HepG2 (cell line): Measurements from ENCODE around the gene ZNF483. TPM values are rescaled to one million over a fixed set of nuclear protein-coding genes. Genes with fewer than 3 reads are reported as not detected.

Experiments used
- FOXC1 ChIP-seq: sonication (generic); formaldehyde crosslinking; IDR thresholded peaks from 2 replicates; pipeline ENCODE4 v1.8.0; 2022; ENCODE audit warnings: mild to moderate bottlenecking, missing genetic modification reagents, borderline replicate concordance
- JDP2 ChIP-seq: sonication (generic); formaldehyde crosslinking; IDR thresholded peaks from 2 replicates; pipeline ENCODE4 v1.8.1; 2022; ENCODE audit warnings: missing genetic modification reagents, borderline replicate concordance
- KDM3A ChIP-seq: IDR thresholded peaks from 2 replicates; pipeline ENCODE4 v1.6.1; 2018; ENCODE audit warnings: low read depth, missing compliant biosample characterization
- KDM5A ChIP-seq: fragments of 200-600 bp; sonication (generic); IDR thresholded peaks from 2 replicates; pipeline ENCODE4 v1.7.0; 2018; ENCODE audit warnings: antibody characterized with exemption, mild to moderate bottlenecking, low read length, borderline replicate concordance
- POLR2G ChIP-seq: fragments of 200-400 bp; formaldehyde crosslinking; IDR thresholded peaks from 2 replicates; pipeline ENCODE4 v1.6.1; 2018; ENCODE audit warnings: mild to moderate bottlenecking, low read depth, low read length, moderate library complexity
- RBM22 ChIP-seq: fragments of 200-400 bp; formaldehyde crosslinking; optimal IDR thresholded peaks from 2 replicates; pipeline ENCODE3; 2017; ENCODE audit warnings: mild to moderate bottlenecking, low read length, moderate library complexity
- SMAD3 ChIP-seq: sonication (generic); formaldehyde crosslinking; IDR thresholded peaks from 2 replicates; pipeline ENCODE4 v1.4.0; 2020; ENCODE audit warnings: missing genetic modification reagents
- SP1 ChIP-seq, 2 experiments: fragments of 450-650 bp in 1 of 2; sonication (generic) in 1 of 2; formaldehyde crosslinking in 1 of 2; IDR thresholded peaks; 2 replicates each; pipeline versions ENCODE4 v1.4.0 to v1.6.1; 2016 to 2020; ENCODE audit warnings: missing genetic modification reagents in 1 of 2
- TBX3 ChIP-seq: fragments of 450-650 bp; IDR thresholded peaks from 2 replicates; pipeline ENCODE4 v1.6.1; 2017; ENCODE audit warnings: antibody characterized with exemption, mild to moderate bottlenecking, inconsistent platforms, borderline replicate concordance
- THAP11 ChIP-seq: IDR thresholded peaks from 2 replicates; pipeline ENCODE4 v1.6.1; 2016; ENCODE audit warnings: missing biosample characterization, missing genetic modification reagents
- ZBTB38 ChIP-seq: sonication (generic); formaldehyde crosslinking; IDR thresholded peaks from 2 replicates; pipeline ENCODE4 v1.5.1; 2020; ENCODE audit warnings: mild to moderate bottlenecking, missing genetic modification reagents
- ZNF224 ChIP-seq: sonication (generic); formaldehyde crosslinking; IDR thresholded peaks from 2 replicates; pipeline ENCODE4 v1.5.0; 2020; ENCODE audit warnings: mild to moderate bottlenecking, missing genetic modification reagents
- ZNF253 ChIP-seq: sonication (generic); formaldehyde crosslinking; IDR thresholded peaks from 2 replicates; pipeline ENCODE4 v1.8.0; 2022; ENCODE audit warnings: mild to moderate bottlenecking, missing genetic modification reagents, borderline replicate concordance
- ZNF460 ChIP-seq: sonication (generic); formaldehyde crosslinking; IDR thresholded peaks from 2 replicates; pipeline ENCODE4 v1.5.1; 2020; ENCODE audit warnings: missing genetic modification reagents, mild to moderate bottlenecking, borderline replicate concordance
- polyA plus RNA-seq, 8 experiments: library from polyadenylated mRNA; depleted of rRNA in 3 of 8; stranded (reverse) in 7 of 8; unstranded in 1 of 8; fragments of >200 nt; fragmentation: Illumina TruSeq in 4 of 8; extraction: Trizol in 4 of 8; gene quantifications; 2 replicates each; pipeline versions ENCODE4 v1.2.1 to v1.2.3, GENCODE V29; 2011 to 2016; ENCODE audit warnings: low read depth in 4 of 8, missing spikeins in 1 of 8, mixed read lengths in 1 of 8; ENCODE audit not compliant: insufficient read depth in 1 of 8
- total RNA-seq, 5 experiments: library from RNA; depleted of rRNA; stranded (reverse); fragments of >200 nt; fragmentation: Illumina TruSeq; extraction: Trizol; gene quantifications; 2 replicates each; pipeline ENCODE4 v1.2.3, GENCODE V29; 2016; ENCODE audit warnings: low read depth in 1 of 5
- TF ChIP-seq, protein P1 (sequence below): sonication (generic); formaldehyde crosslinking; conservative IDR thresholded peaks from 2 replicates; pipeline ENCODE4 v1.4.0; 2020; ENCODE audit warnings: mild to moderate bottlenecking, missing genetic modification reagents, moderate library complexity
- TF ChIP-seq, protein P2 (sequence below): sonication (generic); formaldehyde crosslinking; IDR thresholded peaks from 2 replicates; pipeline ENCODE4 v1.9.0; 2021; ENCODE audit warnings: mild to moderate bottlenecking, missing genetic modification reagents
- TF ChIP-seq, protein P3 (sequence below): fragments of 450-650 bp; IDR thresholded peaks from 2 replicates; pipeline ENCODE4 v1.6.1; 2017

The ZNF483 gene
- total and polyA plus RNA-seq, 2 of the 13 experiments (the other 11 are each of a cell fraction or from before 2014, with no cell fraction given), result 2.0 to 9.5 TPM

DNA sequence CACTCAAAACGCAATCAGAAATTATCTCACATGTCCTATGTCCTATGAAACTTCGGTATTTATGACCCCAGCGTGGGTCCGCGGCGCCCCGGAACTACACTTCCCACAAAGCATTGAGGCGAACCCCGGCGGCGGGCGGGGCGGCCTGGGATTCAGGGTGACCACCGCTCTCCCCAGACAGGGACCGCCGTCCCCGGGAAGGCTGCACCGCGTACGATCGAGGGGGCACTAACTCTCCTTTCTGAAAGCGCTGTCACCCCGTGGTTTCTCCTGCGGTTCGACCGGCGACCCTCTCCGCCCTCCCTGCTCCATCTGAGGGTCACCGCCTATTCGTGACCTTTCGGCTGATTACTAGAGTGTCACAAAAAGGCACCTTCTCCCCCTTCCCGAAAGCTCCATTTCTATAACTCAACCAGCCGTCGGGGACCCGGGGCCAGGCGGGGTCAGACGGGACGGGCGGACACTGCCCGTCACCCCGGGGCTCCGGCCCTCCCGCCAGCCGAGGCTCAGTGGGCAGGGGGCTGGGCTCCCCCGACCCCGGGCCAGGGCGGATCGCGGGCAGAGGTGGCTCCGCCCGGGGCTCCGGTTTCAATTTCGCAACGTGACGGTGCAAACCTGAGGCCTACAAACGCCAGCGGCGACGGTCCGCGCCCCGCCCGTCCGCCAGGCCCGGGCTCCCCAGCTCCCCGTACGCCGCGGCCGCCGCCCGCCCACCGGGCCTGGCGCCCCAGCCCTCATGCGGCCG, 42.1 kb upstream of the ZNF483 start (continued):
- TF ChIP-seq TBX3 (no peak), ZNF253 (CRISPR knock-in tag) (no peak), SMAD3 (CRISPR knock-in tag) (no peak), KDM3A (CRISPR knock-in tag) (0 out of 2 replicates have a peak, but pooled peaks have one; percentile 25), THAP11 (CRISPR knock-in tag) (peak; percentile 96), ZNF460 (CRISPR knock-in tag) (no peak), RBM22 (no peak), ZBTB38 (peak; percentile 54; the same call in 1 of the 2 replicates), SP1 (IDR thresholded peaks at IDR 0.05) (no peak), SP1 (CRISPR knock-in tag; IDR thresholded peaks at IDR 0.05) (no peak), JDP2 (CRISPR knock-in tag) (no peak), ZNF224 (CRISPR knock-in tag) (no peak), POLR2G (peak; percentile 58), FOXC1 (CRISPR knock-in tag) (0 out of 2 replicates have a peak, but pooled peaks have one; percentile 46), KDM5A (no peak)
- TF ChIP-seq, protein P1, sequence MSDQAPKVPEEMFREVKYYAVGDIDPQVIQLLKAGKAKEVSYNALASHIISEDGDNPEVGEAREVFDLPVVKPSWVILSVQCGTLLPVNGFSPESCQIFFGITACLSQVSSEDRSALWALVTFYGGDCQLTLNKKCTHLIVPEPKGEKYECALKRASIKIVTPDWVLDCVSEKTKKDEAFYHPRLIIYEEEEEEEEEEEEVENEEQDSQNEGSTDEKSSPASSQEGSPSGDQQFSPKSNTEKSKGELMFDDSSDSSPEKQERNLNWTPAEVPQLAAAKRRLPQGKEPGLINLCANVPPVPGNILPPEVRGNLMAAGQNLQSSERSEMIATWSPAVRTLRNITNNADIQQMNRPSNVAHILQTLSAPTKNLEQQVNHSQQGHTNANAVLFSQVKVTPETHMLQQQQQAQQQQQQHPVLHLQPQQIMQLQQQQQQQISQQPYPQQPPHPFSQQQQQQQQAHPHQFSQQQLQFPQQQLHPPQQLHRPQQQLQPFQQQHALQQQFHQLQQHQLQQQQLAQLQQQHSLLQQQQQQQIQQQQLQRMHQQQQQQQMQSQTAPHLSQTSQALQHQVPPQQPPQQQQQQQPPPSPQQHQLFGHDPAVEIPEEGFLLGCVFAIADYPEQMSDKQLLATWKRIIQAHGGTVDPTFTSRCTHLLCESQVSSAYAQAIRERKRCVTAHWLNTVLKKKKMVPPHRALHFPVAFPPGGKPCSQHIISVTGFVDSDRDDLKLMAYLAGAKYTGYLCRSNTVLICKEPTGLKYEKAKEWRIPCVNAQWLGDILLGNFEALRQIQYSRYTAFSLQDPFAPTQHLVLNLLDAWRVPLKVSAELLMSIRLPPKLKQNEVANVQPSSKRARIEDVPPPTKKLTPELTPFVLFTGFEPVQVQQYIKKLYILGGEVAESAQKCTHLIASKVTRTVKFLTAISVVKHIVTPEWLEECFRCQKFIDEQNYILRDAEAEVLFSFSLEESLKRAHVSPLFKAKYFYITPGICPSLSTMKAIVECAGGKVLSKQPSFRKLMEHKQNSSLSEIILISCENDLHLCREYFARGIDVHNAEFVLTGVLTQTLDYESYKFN (CRISPR knock-in tag), result no peak; the same call in 1 of the 2 replicates
- TF ChIP-seq, protein P2, sequence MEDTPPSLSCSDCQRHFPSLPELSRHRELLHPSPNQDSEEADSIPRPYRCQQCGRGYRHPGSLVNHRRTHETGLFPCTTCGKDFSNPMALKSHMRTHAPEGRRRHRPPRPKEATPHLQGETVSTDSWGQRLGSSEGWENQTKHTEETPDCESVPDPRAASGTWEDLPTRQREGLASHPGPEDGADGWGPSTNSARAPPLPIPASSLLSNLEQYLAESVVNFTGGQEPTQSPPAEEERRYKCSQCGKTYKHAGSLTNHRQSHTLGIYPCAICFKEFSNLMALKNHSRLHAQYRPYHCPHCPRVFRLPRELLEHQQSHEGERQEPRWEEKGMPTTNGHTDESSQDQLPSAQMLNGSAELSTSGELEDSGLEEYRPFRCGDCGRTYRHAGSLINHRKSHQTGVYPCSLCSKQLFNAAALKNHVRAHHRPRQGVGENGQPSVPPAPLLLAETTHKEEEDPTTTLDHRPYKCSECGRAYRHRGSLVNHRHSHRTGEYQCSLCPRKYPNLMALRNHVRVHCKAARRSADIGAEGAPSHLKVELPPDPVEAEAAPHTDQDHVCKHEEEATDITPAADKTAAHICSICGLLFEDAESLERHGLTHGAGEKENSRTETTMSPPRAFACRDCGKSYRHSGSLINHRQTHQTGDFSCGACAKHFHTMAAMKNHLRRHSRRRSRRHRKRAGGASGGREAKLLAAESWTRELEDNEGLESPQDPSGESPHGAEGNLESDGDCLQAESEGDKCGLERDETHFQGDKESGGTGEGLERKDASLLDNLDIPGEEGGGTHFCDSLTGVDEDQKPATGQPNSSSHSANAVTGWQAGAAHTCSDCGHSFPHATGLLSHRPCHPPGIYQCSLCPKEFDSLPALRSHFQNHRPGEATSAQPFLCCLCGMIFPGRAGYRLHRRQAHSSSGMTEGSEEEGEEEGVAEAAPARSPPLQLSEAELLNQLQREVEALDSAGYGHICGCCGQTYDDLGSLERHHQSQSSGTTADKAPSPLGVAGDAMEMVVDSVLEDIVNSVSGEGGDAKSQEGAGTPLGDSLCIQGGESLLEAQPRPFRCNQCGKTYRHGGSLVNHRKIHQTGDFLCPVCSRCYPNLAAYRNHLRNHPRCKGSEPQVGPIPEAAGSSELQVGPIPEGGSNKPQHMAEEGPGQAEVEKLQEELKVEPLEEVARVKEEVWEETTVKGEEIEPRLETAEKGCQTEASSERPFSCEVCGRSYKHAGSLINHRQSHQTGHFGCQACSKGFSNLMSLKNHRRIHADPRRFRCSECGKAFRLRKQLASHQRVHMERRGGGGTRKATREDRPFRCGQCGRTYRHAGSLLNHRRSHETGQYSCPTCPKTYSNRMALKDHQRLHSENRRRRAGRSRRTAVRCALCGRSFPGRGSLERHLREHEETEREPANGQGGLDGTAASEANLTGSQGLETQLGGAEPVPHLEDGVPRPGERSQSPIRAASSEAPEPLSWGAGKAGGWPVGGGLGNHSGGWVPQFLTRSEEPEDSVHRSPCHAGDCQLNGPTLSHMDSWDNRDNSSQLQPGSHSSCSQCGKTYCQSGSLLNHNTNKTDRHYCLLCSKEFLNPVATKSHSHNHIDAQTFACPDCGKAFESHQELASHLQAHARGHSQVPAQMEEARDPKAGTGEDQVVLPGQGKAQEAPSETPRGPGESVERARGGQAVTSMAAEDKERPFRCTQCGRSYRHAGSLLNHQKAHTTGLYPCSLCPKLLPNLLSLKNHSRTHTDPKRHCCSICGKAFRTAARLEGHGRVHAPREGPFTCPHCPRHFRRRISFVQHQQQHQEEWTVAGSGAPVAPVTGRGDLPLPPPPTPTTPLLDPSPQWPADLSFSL (CRISPR knock-in tag), result no peak
- TF ChIP-seq, protein P3, sequence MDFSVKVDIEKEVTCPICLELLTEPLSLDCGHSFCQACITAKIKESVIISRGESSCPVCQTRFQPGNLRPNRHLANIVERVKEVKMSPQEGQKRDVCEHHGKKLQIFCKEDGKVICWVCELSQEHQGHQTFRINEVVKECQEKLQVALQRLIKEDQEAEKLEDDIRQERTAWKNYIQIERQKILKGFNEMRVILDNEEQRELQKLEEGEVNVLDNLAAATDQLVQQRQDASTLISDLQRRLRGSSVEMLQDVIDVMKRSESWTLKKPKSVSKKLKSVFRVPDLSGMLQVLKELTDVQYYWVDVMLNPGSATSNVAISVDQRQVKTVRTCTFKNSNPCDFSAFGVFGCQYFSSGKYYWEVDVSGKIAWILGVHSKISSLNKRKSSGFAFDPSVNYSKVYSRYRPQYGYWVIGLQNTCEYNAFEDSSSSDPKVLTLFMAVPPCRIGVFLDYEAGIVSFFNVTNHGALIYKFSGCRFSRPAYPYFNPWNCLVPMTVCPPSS, result no peak
